Stimulated activated CD4-positive, alpha-beta T cell treated with anti-CD3 and anti-CD28 coated beads, Interleukin-1b, Interleukin-23, amount 100 ng/mL, for 24 hours (primary cell): ENCODE data around the gene SYS1.
"Not testable (repeated sequence)": the region's sequence is repeated elsewhere in the genome, so short reads cannot be mapped to it uniquely, and the experiment has no call there.

Source experiments
- DNase-seq, 4 experiments: peaks; one replicate each; pipeline ENCODE4 v3.0.0-alpha.2; 2020; ENCODE audit warnings: low read depth in 4 of 4, low spot score in 1 of 4

The SYS1 gene

GRCh38 chr20:45339799-45340198 lies 23.2 kb upstream of the SYS1 start:
- no peak for DNase-seq

- DNase-seq, result no peak
Measured at GRCh38 chr20:45340236-45340847, 22.6 kb upstream of the SYS1 start.

GRCh38 chr20:45340951-45341350 lies 22.0 kb upstream of the SYS1 start:
- DNase-seq, result no peak

GRCh38 chr20:45341579-45341938 lies 21.4 kb upstream of the SYS1 start:
- no peak for DNase-seq

GRCh38 chr20:45341939-45342854 lies 20.8 kb upstream of the SYS1 start:
- no peak for DNase-seq

GRCh38 chr20:45342855-45343531 lies 20.0 kb upstream of the SYS1 start:
- no peak for DNase-seq

- DNase-seq, result no peak
Measured at GRCh38 chr20:45343532-45344167, 19.3 kb upstream of the SYS1 start.

GRCh38 chr20:45344168-45344860 lies 18.6 kb upstream of the SYS1 start:
- no peak for DNase-seq

- no peak for DNase-seq
Measured at GRCh38 chr20:45345104-45345936, 17.6 kb upstream of the SYS1 start.

GRCh38 chr20:45346291-45346718 lies 16.7 kb upstream of the SYS1 start:
- no peak for DNase-seq

GRCh38 chr20:45346851-45347250 lies 16.1 kb upstream of the SYS1 start:
- no peak for DNase-seq

- no peak for DNase-seq
Measured at GRCh38 chr20:45347297-45347935, 15.5 kb upstream of the SYS1 start.

GRCh38 chr20:45347936-45348778 lies 14.8 kb upstream of the SYS1 start, which contains the start of gene SDC4:
SDC4 (minus strand) TSS chr20:45348424; CDS start chr20:45348384, 40 bp downstream.
- peak; percentile 34 to 59 (median 46) for DNase-seq

GRCh38 chr20:45350217-45350616 lies 12.7 kb upstream of the SYS1 start:
- no peak for DNase-seq

GRCh38 chr20:45350795-45351194 lies 12.2 kb upstream of the SYS1 start:
- DNase-seq, result not testable (repeated sequence)

GRCh38 chr20:45352729-45353128 lies 10.2 kb upstream of the SYS1 start:
- no peak for DNase-seq

- DNase-seq, result no peak
Measured at GRCh38 chr20:45353746-45354145, 9.2 kb upstream of the SYS1 start.

- DNase-seq, result peak in 1 of 4 experiments; percentile 26
Measured at GRCh38 chr20:45354423-45355208, 8.3 kb upstream of the SYS1 start.
